ENCODE measurements around the gene C22orf39. TPM values are rescaled to one million over a fixed set of nuclear protein-coding genes. Genes with fewer than 3 reads are reported as not detected.

Gene C22orf39
- total and polyA plus RNA-seq, 4 donors = 11.3 to 22.4 (median 13.5) TPM

DNA sequence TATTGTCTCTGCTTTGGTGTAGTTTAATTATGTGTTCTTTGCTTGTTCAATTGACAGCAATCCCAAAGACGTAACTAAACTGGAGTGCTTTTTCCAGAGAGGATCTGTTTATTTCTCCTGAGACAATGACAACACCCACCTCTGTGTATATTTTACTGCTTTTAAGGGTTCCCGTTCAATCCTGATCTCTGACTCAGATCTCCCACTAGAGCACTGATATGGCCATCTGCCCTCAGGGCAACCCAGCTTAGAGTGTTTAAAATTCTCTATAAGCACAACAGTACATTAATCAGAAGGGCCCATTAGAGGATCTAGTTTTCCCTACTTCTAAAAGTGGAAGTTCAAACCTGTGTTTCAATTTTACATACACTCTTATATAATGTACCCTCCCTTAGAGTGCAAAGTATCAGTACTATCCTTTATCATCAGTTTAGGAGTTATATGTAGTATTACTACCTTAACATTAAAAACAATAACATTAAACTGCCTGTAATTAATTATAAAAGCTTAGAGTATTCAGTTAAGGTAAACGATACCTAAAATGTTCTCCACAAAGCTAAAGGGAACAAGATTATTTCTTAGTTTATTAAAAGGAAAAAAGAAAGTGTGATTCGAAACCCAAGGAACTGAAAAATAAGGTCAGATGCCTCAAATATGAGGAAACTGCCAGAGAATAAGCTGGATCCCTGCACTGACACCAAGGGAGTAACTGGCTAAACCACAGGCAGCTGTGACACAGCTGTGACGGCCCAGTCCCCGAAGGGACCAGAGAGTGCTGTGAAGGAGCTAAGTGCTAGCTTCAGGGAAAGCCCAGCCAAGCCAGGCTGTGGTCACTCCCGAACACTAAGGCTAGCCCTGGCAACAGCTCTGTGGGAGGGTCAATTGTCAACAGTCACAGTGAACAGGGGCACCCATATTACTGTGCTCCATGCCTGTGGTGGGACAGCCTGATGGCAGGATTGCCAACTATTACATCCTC is 16.3 kb upstream of the C22orf39 start:
- TF ChIP-seq NR2F2 (IDR thresholded peaks at IDR 0.05) = no peak
- no peak for TF ChIP-seq HNF4G (IDR thresholded peaks at IDR 0.05)
- no peak for TF ChIP-seq FOXA1 (IDR thresholded peaks at IDR 0.05)
- no peak for TF ChIP-seq FOXA2 (IDR thresholded peaks at IDR 0.05)
- TF ChIP-seq JUND (IDR thresholded peaks at IDR 0.05) = no peak
- no peak for TF ChIP-seq TAF1 (conservative IDR thresholded peaks at IDR 0.05)
- no peak for TF ChIP-seq SP1 (IDR thresholded peaks at IDR 0.05)
- no peak for TF ChIP-seq RXRA (IDR thresholded peaks at IDR 0.05)
- TF ChIP-seq, protein P1, sequence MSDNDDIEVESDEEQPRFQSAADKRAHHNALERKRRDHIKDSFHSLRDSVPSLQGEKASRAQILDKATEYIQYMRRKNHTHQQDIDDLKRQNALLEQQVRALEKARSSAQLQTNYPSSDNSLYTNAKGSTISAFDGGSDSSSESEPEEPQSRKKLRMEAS (IDR thresholded peaks at IDR 0.05) = no peak
- TF ChIP-seq, protein P2, sequence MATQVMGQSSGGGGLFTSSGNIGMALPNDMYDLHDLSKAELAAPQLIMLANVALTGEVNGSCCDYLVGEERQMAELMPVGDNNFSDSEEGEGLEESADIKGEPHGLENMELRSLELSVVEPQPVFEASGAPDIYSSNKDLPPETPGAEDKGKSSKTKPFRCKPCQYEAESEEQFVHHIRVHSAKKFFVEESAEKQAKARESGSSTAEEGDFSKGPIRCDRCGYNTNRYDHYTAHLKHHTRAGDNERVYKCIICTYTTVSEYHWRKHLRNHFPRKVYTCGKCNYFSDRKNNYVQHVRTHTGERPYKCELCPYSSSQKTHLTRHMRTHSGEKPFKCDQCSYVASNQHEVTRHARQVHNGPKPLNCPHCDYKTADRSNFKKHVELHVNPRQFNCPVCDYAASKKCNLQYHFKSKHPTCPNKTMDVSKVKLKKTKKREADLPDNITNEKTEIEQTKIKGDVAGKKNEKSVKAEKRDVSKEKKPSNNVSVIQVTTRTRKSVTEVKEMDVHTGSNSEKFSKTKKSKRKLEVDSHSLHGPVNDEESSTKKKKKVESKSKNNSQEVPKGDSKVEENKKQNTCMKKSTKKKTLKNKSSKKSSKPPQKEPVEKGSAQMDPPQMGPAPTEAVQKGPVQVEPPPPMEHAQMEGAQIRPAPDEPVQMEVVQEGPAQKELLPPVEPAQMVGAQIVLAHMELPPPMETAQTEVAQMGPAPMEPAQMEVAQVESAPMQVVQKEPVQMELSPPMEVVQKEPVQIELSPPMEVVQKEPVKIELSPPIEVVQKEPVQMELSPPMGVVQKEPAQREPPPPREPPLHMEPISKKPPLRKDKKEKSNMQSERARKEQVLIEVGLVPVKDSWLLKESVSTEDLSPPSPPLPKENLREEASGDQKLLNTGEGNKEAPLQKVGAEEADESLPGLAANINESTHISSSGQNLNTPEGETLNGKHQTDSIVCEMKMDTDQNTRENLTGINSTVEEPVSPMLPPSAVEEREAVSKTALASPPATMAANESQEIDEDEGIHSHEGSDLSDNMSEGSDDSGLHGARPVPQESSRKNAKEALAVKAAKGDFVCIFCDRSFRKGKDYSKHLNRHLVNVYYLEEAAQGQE (IDR thresholded peaks at IDR 0.05) = no peak
- no peak for TF ChIP-seq EGR1 (IDR thresholded peaks at IDR 0.05; ENCODE audit: low read depth in 2 of 2)
- no peak for TF ChIP-seq CTCF (IDR thresholded peaks at IDR 0.05; ENCODE audit: low read depth, low read length, missing input control)
- TF ChIP-seq, protein P3, sequence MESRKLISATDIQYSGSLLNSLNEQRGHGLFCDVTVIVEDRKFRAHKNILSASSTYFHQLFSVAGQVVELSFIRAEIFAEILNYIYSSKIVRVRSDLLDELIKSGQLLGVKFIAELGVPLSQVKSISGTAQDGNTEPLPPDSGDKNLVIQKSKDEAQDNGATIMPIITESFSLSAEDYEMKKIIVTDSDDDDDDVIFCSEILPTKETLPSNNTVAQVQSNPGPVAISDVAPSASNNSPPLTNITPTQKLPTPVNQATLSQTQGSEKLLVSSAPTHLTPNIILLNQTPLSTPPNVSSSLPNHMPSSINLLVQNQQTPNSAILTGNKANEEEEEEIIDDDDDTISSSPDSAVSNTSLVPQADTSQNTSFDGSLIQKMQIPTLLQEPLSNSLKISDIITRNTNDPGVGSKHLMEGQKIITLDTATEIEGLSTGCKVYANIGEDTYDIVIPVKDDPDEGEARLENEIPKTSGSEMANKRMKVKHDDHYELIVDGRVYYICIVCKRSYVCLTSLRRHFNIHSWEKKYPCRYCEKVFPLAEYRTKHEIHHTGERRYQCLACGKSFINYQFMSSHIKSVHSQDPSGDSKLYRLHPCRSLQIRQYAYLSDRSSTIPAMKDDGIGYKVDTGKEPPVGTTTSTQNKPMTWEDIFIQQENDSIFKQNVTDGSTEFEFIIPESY (IDR thresholded peaks at IDR 0.05) = no peak
- TF ChIP-seq, protein P4, sequence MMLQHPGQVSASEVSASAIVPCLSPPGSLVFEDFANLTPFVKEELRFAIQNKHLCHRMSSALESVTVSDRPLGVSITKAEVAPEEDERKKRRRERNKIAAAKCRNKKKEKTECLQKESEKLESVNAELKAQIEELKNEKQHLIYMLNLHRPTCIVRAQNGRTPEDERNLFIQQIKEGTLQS (IDR thresholded peaks at IDR 0.05) = no peak
- no peak for TF ChIP-seq HNF4A (conservative IDR thresholded peaks at IDR 0.05)
- Histone ChIP-seq H3K27me3 (ENCODE audit: control insufficient read depth in 4 of 4, insufficient read depth in 4 of 4, low read length in 3 of 4) (no peaks in the 10 kb centered on the region), H3K4me3 (ENCODE audit: low read depth in 1 of 3, low read length in 3 of 3) (no peak overlapping the region), H3K27ac (ENCODE audit: low read depth in 1 of 2, low read length in 2 of 2) (no peak overlapping the region), H3K36me3 (ENCODE audit: control insufficient read depth in 4 of 4, insufficient read depth in 3 of 4, low read depth in 1 of 4, low read length in 3 of 4) (peaks cover 25 to 63% (median 55%) of the 10 kb centered on the region in 4 donors), H3K9me3 (ENCODE audit: control insufficient read depth in 4 of 4, low read length in 3 of 4) (no peaks in the 10 kb centered on the region), H3K9ac (ENCODE audit: low read depth in 1 of 2, low read length in 2 of 2) (no peak overlapping the region), H3K4me1 (ENCODE audit: control insufficient read depth in 4 of 4, insufficient read depth in 4 of 4, low read length in 3 of 4) (no peaks in the 10 kb centered on the region)
- 81% methylated on average over 7 of the region's 7 CpGs for WGBS
- no peak for DNase-seq (ENCODE audit: low spot score)

All from liver (tissue), 9 donors.